Tibial nerve (tissue), 4 donors: Measurements from ENCODE around the gene ESPL1.

Experiments
- EP300 ChIP-seq, 2 donors: sonication (generic); formaldehyde crosslinking; IDR thresholded peaks; one replicate each; pipeline ENCODE4 v1.6.1; 2017; ENCODE audit warnings: antibody characterized with exemption in 2 of 2, mild to moderate bottlenecking in 1 of 2
- TF ChIP-seq, protein P1 (sequence below), 5 experiments: fragments of 200-600 bp in 3 of 5; fragments of 450-650 bp in 2 of 5; sonication (generic) in 3 of 5; IDR thresholded peaks; one replicate each; pipeline ENCODE4 v1.5.1; 2016 to 2019; ENCODE audit warnings: antibody characterized with exemption in 5 of 5, mild to moderate bottlenecking in 3 of 5, moderate library complexity in 2 of 5

- TF ChIP-seq, protein P1, sequence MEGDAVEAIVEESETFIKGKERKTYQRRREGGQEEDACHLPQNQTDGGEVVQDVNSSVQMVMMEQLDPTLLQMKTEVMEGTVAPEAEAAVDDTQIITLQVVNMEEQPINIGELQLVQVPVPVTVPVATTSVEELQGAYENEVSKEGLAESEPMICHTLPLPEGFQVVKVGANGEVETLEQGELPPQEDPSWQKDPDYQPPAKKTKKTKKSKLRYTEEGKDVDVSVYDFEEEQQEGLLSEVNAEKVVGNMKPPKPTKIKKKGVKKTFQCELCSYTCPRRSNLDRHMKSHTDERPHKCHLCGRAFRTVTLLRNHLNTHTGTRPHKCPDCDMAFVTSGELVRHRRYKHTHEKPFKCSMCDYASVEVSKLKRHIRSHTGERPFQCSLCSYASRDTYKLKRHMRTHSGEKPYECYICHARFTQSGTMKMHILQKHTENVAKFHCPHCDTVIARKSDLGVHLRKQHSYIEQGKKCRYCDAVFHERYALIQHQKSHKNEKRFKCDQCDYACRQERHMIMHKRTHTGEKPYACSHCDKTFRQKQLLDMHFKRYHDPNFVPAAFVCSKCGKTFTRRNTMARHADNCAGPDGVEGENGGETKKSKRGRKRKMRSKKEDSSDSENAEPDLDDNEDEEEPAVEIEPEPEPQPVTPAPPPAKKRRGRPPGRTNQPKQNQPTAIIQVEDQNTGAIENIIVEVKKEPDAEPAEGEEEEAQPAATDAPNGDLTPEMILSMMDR (IDR thresholded peaks at IDR 0.05) = no peak
- TF ChIP-seq EP300 (IDR thresholded peaks at IDR 0.05) = peak in 1 of 2 donors; percentile 21
Observed at GRCh38 chr12:53231921-53232645, 36.0 kb upstream of the ESPL1 start, which contains the start of gene RARG.
